MM.1S (cell line): Measurements from ENCODE around the gene ZNF408.

Experiments used
- EZH2 ChIP-seq: fragments of 300-600 bp; sonication (generic); optimal IDR thresholded peaks from 2 replicates; pipeline ENCODE3; 2017; ENCODE audit warnings: low read depth, mild to moderate bottlenecking, antibody characterized with exemption, low read length, mixed read lengths
- EZH2phosphoT487 ChIP-seq: fragments of 300-600 bp; sonication (generic); IDR thresholded peaks from 2 replicates; pipeline ENCODE4 v1.6.1; 2018; ENCODE audit warnings: antibody characterized with exemption, low read length
- TF ChIP-seq, protein P1 (sequence below): fragments of 300-600 bp; sonication (generic); IDR thresholded peaks from 2 replicates; pipeline ENCODE4 v1.5.1; 2016; ENCODE audit warnings: antibody characterized with exemption, low read length, mixed read lengths

- TF ChIP-seq, protein P1, sequence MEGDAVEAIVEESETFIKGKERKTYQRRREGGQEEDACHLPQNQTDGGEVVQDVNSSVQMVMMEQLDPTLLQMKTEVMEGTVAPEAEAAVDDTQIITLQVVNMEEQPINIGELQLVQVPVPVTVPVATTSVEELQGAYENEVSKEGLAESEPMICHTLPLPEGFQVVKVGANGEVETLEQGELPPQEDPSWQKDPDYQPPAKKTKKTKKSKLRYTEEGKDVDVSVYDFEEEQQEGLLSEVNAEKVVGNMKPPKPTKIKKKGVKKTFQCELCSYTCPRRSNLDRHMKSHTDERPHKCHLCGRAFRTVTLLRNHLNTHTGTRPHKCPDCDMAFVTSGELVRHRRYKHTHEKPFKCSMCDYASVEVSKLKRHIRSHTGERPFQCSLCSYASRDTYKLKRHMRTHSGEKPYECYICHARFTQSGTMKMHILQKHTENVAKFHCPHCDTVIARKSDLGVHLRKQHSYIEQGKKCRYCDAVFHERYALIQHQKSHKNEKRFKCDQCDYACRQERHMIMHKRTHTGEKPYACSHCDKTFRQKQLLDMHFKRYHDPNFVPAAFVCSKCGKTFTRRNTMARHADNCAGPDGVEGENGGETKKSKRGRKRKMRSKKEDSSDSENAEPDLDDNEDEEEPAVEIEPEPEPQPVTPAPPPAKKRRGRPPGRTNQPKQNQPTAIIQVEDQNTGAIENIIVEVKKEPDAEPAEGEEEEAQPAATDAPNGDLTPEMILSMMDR, result no peak
- TF ChIP-seq EZH2 (no peak), EZH2phosphoT487 (no peak)
Measured at GRCh38 chr11:46681814-46682213, 19.0 kb upstream of the ZNF408 start.
